ENCODE data around the gene DNAJC7.

The DNAJC7 gene

DNA sequence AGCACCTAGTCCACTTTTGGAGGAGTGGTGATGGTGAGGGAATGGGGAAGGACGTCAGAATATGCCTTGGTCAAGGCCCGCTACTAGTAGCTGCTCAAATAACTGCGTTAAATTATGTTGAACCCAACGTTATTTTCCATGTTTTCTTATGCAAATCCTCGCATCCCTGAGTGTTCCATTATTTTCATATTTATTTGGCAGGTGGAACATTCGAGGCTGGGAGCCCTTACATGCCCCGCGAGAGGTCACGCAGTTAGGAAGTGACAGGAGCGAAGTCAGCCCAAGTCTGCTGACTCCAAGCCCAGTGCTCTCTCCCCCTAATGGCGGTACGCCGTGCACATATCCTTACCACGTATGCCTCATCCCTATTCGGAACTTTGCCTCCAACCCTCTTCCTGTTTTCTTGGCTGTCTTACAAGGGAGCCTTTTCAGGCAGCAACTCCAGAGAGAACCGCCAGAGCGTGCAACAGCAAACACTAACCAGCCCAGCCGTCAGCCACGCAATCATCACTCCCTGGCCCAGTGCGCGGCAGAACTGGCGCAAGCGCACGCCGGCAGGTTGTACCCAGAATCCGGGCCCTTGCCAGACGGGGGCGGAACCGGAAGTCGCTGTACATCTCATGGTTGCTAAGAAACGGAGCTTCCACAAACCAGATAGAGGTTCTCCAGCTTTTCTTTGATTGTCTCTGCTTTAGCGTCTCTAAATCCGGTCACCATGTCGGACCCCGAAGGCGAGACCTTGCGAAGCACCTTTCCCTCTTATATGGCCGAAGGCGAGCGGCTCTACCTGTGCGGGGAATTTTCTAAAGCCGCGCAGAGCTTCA, 87.0 kb downstream of the DNAJC7 start, which contains the start of gene ODAD4:
ODAD4 (plus strand) TSS at position 609 of the 824 bp plus-strand sequence; CDS start at position 716, 107 bp downstream.
- TF ChIP-seq POLR2A (IDR thresholded peaks at IDR 0.05; ENCODE audit: low read length) (peak; percentile 91), GATA1 (IDR thresholded peaks at IDR 0.05; ENCODE audit: low read depth, low read length) (no peak)
- peak; percentile 98 for DNase-seq

DNA sequence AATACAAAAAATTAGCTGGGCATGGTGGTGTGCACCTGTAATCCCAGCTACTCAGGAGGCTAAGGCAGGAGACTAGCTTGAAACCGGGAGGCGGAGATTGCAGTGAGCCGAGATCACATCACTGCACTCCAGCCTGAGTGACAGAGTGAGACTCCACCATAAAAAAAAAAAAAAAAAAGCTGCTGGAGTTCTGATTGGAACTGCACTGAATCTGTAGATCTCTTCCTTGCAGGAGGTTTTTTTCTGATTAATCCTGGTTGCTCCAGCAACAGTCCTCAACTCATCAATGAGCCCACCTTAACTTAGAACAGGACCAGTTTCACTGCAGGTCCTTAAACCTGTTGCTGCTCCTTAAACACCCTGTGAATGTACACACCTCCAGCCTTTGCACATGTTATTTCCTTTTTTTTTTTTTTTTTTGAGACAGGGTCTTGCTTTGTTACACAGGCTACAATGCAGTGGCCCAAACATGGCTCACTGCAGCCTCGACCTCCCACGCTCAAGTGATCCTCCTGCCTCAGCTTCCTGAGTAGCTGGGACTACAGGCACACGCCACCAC, 88.5 kb downstream of the DNAJC7 start:
- no peak for DNase-seq
- TF ChIP-seq POLR2A (IDR thresholded peaks at IDR 0.05; ENCODE audit: low read length) = no peak
- TF ChIP-seq GATA1 (IDR thresholded peaks at IDR 0.05; ENCODE audit: low read depth, low read length) = no peak

Measured in erythroblast (primary cell).